Fibroblast of villous mesenchyme (primary cell): Measurements from ENCODE around the gene BRWD1. TPM values are rescaled to one million over a fixed set of nuclear protein-coding genes. Genes with fewer than 3 reads are reported as not detected.

Experiments
- DNase-seq: peaks from one replicate; pipeline ENCODE4 v3.0.0-alpha.2; 2010; ENCODE audit warnings: low read depth
- H3K4me3 ChIP-seq: 2 replicates; pipeline ENCODE4 v1.5.1; 2011; ENCODE audit warnings: low read depth, mild to moderate bottlenecking, low read length
- total RNA-seq: library from RNA; depleted of rRNA; stranded (reverse); fragments of >200 nt; gene quantifications from 2 replicates; pipeline ENCODE4 v1.2.3, GENCODE V29; 2012
- TF ChIP-seq, protein P1 (sequence below): IDR thresholded peaks from 2 replicates; pipeline ENCODE4 v1.5.1; 2012; ENCODE audit warnings: low read depth, mild to moderate bottlenecking, low read length; ENCODE audit not compliant: insufficient read depth

Gene BRWD1
- total RNA-seq, 1 donor, result 75.6 TPM

- TF ChIP-seq, protein P1, sequence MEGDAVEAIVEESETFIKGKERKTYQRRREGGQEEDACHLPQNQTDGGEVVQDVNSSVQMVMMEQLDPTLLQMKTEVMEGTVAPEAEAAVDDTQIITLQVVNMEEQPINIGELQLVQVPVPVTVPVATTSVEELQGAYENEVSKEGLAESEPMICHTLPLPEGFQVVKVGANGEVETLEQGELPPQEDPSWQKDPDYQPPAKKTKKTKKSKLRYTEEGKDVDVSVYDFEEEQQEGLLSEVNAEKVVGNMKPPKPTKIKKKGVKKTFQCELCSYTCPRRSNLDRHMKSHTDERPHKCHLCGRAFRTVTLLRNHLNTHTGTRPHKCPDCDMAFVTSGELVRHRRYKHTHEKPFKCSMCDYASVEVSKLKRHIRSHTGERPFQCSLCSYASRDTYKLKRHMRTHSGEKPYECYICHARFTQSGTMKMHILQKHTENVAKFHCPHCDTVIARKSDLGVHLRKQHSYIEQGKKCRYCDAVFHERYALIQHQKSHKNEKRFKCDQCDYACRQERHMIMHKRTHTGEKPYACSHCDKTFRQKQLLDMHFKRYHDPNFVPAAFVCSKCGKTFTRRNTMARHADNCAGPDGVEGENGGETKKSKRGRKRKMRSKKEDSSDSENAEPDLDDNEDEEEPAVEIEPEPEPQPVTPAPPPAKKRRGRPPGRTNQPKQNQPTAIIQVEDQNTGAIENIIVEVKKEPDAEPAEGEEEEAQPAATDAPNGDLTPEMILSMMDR, result no peak
- no peak overlapping the region for H3K4me3 ChIP-seq
- no peak for DNase-seq
These were observed 157.9 kb downstream of the BRWD1 start for GRCh38 chr21:39155578-39155977.

GRCh38 chr21:39153842-39154241 lies 159.6 kb downstream of the BRWD1 start:
- TF ChIP-seq, protein P1, result no peak
- no peak for DNase-seq
- no peak overlapping the region for H3K4me3 ChIP-seq

- H3K4me3 ChIP-seq, result no peak overlapping the region
- DNase-seq, result peak; percentile 24
- TF ChIP-seq, protein P1, result peak; percentile 70
These were observed 160.1 kb downstream of the BRWD1 start for GRCh38 chr21:39153373-39153772.

- TF ChIP-seq, protein P1, result no peak
- no peak overlapping the region for H3K4me3 ChIP-seq
- DNase-seq, result peak; percentile 18
These were observed 161.2 kb downstream of the BRWD1 start for GRCh38 chr21:39152271-39152670.

DNA sequence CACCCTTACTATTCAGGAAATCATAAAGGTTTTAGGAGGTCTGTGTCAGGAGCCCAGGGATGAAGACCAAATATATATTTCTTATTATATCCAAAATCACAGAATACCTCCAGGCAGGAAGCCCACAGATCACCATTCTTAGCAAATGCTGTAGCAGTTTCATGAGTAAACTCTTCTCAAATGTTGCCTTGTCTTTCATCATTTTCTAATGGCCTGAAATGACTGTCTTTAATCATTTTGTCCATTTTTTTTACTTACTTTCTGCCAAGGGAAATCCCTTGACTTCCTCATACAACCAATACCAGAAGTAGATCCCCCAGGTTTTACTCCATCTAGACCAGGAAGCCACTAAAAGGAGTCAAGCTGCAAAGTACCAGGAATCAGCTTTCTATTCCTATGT lies 162.6 kb downstream of the BRWD1 start:
- DNase-seq, result no peak
- TF ChIP-seq, protein P1, result no peak
- H3K4me3 ChIP-seq, result no peak overlapping the region

DNA sequence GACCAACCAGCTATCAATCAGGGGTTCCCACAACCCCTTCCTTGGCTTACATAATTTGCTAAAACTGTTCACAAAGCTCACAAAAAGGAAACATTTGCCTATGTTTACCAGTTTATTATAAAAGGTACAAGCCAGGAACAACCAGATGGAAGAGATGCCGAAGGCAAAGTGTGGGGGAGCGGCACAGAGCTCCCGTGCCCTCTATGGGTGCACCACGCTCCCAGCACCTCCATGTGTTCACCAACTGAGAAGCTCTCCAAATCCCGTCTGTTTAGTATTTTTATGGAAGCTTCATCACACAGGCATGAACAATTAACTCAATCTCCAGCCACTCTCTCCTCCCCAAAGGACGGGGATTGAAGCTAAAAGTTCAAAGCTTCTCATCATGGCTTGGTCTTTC lies 163.1 kb downstream of the BRWD1 start:
- DNase-seq, result no peak
- TF ChIP-seq, protein P1, result no peak
- H3K4me3 ChIP-seq, result no peak overlapping the region

- TF ChIP-seq, protein P1, result no peak
- DNase-seq, result no peak
- no peak overlapping the region for H3K4me3 ChIP-seq
These were observed 163.6 kb downstream of the BRWD1 start for GRCh38 chr21:39149882-39150281.
